CD4-positive, alpha-beta memory T cell (primary cell): ENCODE results near the gene PINK1. TPM values are rescaled to one million over a fixed set of nuclear protein-coding genes. Genes with fewer than 3 reads are reported as not detected.
A peak's percentile ranks its signal among the peaks of the same experiment; 100 is the strongest.
"Not testable (repeated sequence)": the region's sequence is repeated elsewhere in the genome, so short reads cannot be mapped to it uniquely, and the experiment has no call there.

ENCODE experiments used
- CTCF ChIA-PET: fragments of 350-600 bp; sonication (Branson Sonifier 250); formaldehyde crosslinking; loops from one replicate; lab custom pipeline; 2021; ENCODE audit warnings: inconsistent platforms; ENCODE audit not compliant: partially characterized antibody; lab: Charles Lee
- POLR2A ChIA-PET: fragments of 350-600 bp; sonication (Branson Sonifier 250); formaldehyde crosslinking; loops from one replicate; lab custom pipeline; 2021; ENCODE audit not compliant: partially characterized antibody; lab: Charles Lee
- DNase-seq, 5 donors: peaks; one replicate each; pipeline versions ENCODE4 v3.0.0 to v3.0.0-alpha.2; 2020 to 2022; ENCODE audit warnings: mixed read lengths in 1 of 5
- H3K27ac ChIP-seq: one replicate; pipeline ENCODE4 v1.7.0; 2013; ENCODE audit warnings: low read depth, low read length
- H3K27me3 ChIP-seq: 2 replicates; pipeline ENCODE4 v1.7.0; 2013; ENCODE audit warnings: mild to moderate bottlenecking, low read length, moderate library complexity; ENCODE audit not compliant: insufficient read depth
- H3K36me3 ChIP-seq: 2 replicates; pipeline ENCODE4 v1.7.0; 2013; ENCODE audit warnings: mild to moderate bottlenecking, low read length, moderate library complexity; ENCODE audit not compliant: insufficient read depth
- H3K4me1 ChIP-seq: 2 replicates; pipeline ENCODE4 v1.7.0; 2013; ENCODE audit warnings: mild to moderate bottlenecking, low read length, moderate library complexity; ENCODE audit not compliant: insufficient read depth
- H3K4me3 ChIP-seq, 2 donors: one replicate each; pipeline ENCODE4 v1.7.0; 2013; ENCODE audit warnings: low read length in 2 of 2, mild to moderate bottlenecking in 1 of 2
- H3K9me3 ChIP-seq, 2 donors: one replicate each; pipeline ENCODE4 v1.7.0; 2013; ENCODE audit warnings: low read length in 2 of 2, control low read depth in 1 of 2; ENCODE audit not compliant: control insufficient read depth in 1 of 2
- H3K27ac Mint-ChIP-seq, 7 donors: one replicate each; pipeline ENCODE4 v1.8.0; 2020 to 2021; ENCODE audit warnings: mixed read lengths in 7 of 7, mild to moderate bottlenecking in 6 of 7, inconsistent platforms in 3 of 7, moderate library complexity in 3 of 7
- H3K27me3 Mint-ChIP-seq, 2 donors: one replicate each; pipeline ENCODE4 v1.8.0; 2020 to 2021; ENCODE audit warnings: mixed read lengths in 2 of 2
- H3K36me3 Mint-ChIP-seq, 2 donors: one replicate each; pipeline ENCODE4 v1.8.0; 2020 to 2021; ENCODE audit warnings: mixed read lengths in 2 of 2, inconsistent platforms in 1 of 2, mild to moderate bottlenecking in 1 of 2
- H3K4me1 Mint-ChIP-seq, 4 donors: one replicate each; pipeline ENCODE4 v1.8.0; 2020 to 2021; ENCODE audit warnings: mixed read lengths in 4 of 4, mild to moderate bottlenecking in 1 of 4
- H3K4me3 Mint-ChIP-seq, 8 donors: one replicate each; pipeline ENCODE4 v1.8.0; 2020 to 2021; ENCODE audit warnings: mixed read lengths in 8 of 8, mild to moderate bottlenecking in 7 of 8, moderate library complexity in 6 of 8, inconsistent platforms in 3 of 8
- H3K9me3 Mint-ChIP-seq, 8 donors: one replicate each; pipeline ENCODE4 v1.8.0; 2020 to 2021; ENCODE audit warnings: mixed read lengths in 8 of 8, mild to moderate bottlenecking in 5 of 8, inconsistent platforms in 3 of 8, moderate library complexity in 1 of 8
- intact Hi-C: fragments of 100-400 bp; cut with micrococcal nuclease; formaldehyde crosslinking; loops from one replicate; pipeline ENCODE4 v1.15.1; 2023
- polyA plus RNA-seq, 2 donors: library from polyadenylated mRNA; unstranded; fragments of 300-500 nt; fragmentation: Illumina TruSeq; gene quantifications; one replicate each; pipeline ENCODE4 v1.2.3, GENCODE V29; 2021
- total RNA-seq, 2 experiments: library from RNA; stranded (reverse); gene quantifications; one replicate each; pipeline ENCODE4 v1.2.3, GENCODE V29; 2021

The PINK1 gene
- total and polyA plus RNA-seq, 4 experiments from 2014 or later, result 19.0 to 24.2 (median 20.6) TPM

DNA sequence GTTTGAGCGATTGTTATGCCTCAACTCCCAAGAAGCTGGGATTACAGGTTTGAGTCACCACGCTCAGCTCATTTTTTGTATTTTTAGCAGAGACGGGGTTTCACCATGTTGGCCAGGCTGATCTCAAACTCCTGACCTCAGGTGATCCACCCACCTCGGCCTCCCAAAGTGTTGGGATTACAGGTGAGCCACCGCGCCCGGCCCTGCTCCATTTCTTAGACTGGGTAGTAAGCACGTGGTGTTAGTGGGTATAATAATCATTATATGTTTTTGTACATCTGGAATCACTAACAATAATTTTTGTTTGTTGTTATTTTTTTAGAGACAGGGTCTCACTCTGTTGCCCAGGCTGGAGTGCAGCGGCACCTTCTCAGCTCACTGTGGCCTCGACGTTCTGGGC is 40.4 kb downstream of the PINK1 start:
- H3K27ac Mint-ChIP-seq, intact Hi-C loops, CTCF ChIA-PET, H3K27me3 ChIP-seq, H3K4me3 ChIP-seq, H3K4me1 ChIP-seq, H3K27ac ChIP-seq, DNase-seq, H3K36me3 ChIP-seq, H3K36me3 Mint-ChIP-seq, H3K4me3 Mint-ChIP-seq, H3K9me3 ChIP-seq, H3K4me1 Mint-ChIP-seq: not testable (repeated sequence)
- peaks cover 11 to 15% of the 10 kb centered on the region in 2 donors for H3K27me3 Mint-ChIP-seq
- peaks cover 0 to 12% (median 3%) of the 10 kb centered on the region in 8 donors for H3K9me3 Mint-ChIP-seq
- POLR2A ChIA-PET, result interaction anchor here (0.6 kb wide), 1 partner anchor 19 kb away, joined by 3 read pairs; no protein-coding TSS in a partner anchor

DNA sequence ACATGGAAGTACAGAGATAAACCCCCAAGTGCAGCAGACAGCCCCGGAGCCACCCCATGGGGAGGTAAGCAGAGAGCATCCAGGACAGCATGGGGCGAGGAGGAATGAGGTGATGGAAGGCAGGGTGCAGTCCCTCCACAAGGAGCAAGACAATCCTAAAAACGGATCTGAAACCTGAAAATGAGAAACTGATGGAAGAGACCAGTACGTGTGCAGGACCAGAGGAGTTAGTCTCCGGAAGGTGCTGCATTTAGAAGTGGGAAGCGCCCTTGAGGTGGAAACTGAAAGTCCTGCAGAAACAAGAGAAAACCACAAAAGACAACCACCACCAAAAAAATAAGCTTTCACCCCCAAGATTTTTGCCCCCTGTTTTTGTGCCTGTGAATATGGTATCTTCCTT is 45.3 kb downstream of the PINK1 start:
- H3K4me3 ChIP-seq, result no peak overlapping the region
- H3K4me1 ChIP-seq, result no peaks in the 10 kb centered on the region
- H3K9me3 ChIP-seq, result no peaks in the 10 kb centered on the region
- ChIA-PET CTCF (no interaction called here), POLR2A (no interaction called here)
- DNase-seq, result no peak
- H3K27ac ChIP-seq, result no peak overlapping the region
- H3K27me3 ChIP-seq, result no peaks in the 10 kb centered on the region
- Mint-ChIP-seq H3K4me3 (peak overlapping the region in 6 of 8 donors; percentile 1 to 63 (median 20)), H3K9me3 (peaks cover 0 to 12% (median 3%) of the 10 kb centered on the region in 8 donors), H3K27ac (peak overlapping the region in 1 of 7 donors; percentile 46), H3K27me3 (peaks cover 12 to 16% of the 10 kb centered on the region in 2 donors), H3K4me1 (peaks cover 5 to 11% (median 7%) of the 10 kb centered on the region in 4 donors), H3K36me3 (no peaks in the 10 kb centered on the region)
- intact Hi-C loops, result no loop called here
- no peaks in the 10 kb centered on the region for H3K36me3 ChIP-seq

DNA sequence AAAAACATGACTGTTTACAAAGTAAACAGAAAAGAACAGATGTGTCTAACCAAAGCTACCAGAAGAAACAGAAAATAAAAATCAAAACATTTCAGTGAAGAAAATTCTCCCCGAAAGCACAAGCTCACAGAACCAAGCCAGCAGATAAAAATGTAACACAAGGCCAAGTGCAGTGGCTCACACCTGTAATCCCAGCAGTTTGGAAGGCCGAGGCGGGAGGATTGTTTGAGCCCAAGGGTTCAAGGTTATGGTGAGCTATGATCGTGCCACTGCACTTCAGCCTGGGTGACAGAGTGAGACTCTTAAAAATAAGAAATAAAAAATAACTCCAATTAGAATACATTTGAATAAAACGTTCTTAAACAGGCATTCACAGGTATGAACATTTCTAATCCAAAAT is 47.0 kb downstream of the PINK1 start:
- no peak for DNase-seq
- no peaks in the 10 kb centered on the region for H3K36me3 Mint-ChIP-seq
- H3K4me1 Mint-ChIP-seq, result peaks cover 5 to 11% (median 7%) of the 10 kb centered on the region in 4 donors
- H3K27me3 Mint-ChIP-seq, result peaks cover 12 to 17% of the 10 kb centered on the region in 2 donors
- Histone ChIP-seq H3K4me1 (no peaks in the 10 kb centered on the region), H3K27ac (no peak overlapping the region), H3K4me3 (no peak overlapping the region), H3K9me3 (no peaks in the 10 kb centered on the region), H3K27me3 (no peaks in the 10 kb centered on the region), H3K36me3 (no peaks in the 10 kb centered on the region)
- peaks cover 0 to 12% (median 3%) of the 10 kb centered on the region in 8 donors for H3K9me3 Mint-ChIP-seq
- H3K4me3 Mint-ChIP-seq, result no peak overlapping the region
- intact Hi-C loops, result no loop called here
- ChIA-PET POLR2A (no interaction called here), CTCF (interaction anchor here (0.6 kb wide), 1 partner anchor 984 kb away, joined by 3 read pairs; no protein-coding TSS in a partner anchor)
- H3K27ac Mint-ChIP-seq, result peak overlapping the region in 1 of 7 donors; percentile 38

DNA sequence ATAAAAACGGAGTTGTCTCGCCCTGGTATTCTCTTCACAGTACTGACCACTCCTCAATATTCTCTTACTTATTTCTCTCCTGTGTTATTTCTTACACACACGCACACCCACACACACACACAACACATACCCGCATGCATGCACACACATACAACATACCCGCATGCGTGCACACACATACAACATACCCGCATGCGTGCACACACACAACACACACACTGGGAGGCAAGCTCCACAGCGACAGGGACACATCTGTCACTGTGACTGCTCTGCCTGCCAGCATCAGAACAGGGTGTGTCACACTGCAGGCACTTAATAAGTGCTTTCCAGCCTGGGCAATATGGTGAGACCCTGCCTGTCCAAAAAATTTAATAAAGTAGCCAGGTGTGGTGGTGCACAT is 48.7 kb downstream of the PINK1 start:
- no peak overlapping the region for H3K27ac Mint-ChIP-seq
- H3K9me3 ChIP-seq, result no peaks in the 10 kb centered on the region
- POLR2A ChIA-PET, result interaction anchor here (1.0 kb wide), 1 partner anchor 21 kb away, joined by 3 read pairs; the partner anchor contains the start of gene DDOST
- no peaks in the 10 kb centered on the region for H3K4me1 ChIP-seq
- H3K4me3 Mint-ChIP-seq, result no peak overlapping the region
- intact Hi-C loops, result no loop called here
- peaks cover 0 to 10% (median 3%) of the 10 kb centered on the region in 8 donors for H3K9me3 Mint-ChIP-seq
- no peak overlapping the region for H3K4me3 ChIP-seq
- no peak for DNase-seq
- H3K36me3 ChIP-seq, result no peaks in the 10 kb centered on the region
- H3K27me3 ChIP-seq, result no peaks in the 10 kb centered on the region
- H3K27ac ChIP-seq, result no peak overlapping the region
- peaks cover 13 to 17% of the 10 kb centered on the region in 2 donors for H3K27me3 Mint-ChIP-seq
- peaks cover 5 to 11% (median 7%) of the 10 kb centered on the region in 4 donors for H3K4me1 Mint-ChIP-seq
- CTCF ChIA-PET, result interaction anchor here (1.2 kb wide), 1 partner anchor 15 kb away, joined by 3 read pairs; no protein-coding TSS in a partner anchor
- H3K36me3 Mint-ChIP-seq, result no peaks in the 10 kb centered on the region

DNA sequence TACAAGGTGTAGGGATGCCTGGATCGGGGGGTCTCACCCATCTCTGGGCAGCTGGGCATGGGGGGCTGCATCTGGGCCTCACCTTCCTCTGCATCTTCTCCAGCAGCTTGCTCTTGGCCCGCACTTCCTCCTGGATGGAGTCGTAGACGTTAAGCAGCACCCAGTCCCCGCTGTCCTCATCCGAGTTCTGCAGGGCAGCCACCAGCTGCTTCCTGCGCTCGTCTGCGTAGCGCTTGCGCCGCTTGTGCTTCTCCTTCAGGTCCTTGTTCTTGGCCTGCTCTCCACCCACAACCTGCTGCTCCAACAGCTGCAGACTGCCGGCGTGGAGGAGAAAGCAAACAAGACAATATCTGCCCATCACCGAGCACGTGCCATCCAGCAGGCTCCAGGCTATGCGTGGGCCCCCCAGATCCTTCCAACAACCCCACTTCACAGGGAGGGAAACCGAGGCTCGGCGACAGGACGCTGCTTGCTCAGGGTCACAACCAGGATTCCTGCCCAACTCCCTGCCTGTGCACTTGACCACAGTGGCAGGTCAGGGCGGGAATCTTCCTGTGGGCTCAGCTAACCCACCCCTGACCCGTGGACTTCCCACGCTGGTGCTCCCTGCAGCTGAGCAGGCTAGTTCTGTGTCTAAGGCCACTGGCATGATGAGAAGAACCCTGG is 49.4 kb downstream of the PINK1 start:
- Mint-ChIP-seq H3K4me1 (peaks cover 5 to 10% (median 7%) of the 10 kb centered on the region in 4 donors), H3K27ac (no peak overlapping the region), H3K36me3 (no peaks in the 10 kb centered on the region), H3K9me3 (peaks cover 0 to 3% (median 1%) of the 10 kb centered on the region in 8 donors), H3K27me3 (peaks cover 12 to 13% of the 10 kb centered on the region in 2 donors), H3K4me3 (no peak overlapping the region)
- Histone ChIP-seq H3K36me3 (no peaks in the 10 kb centered on the region), H3K27me3 (no peaks in the 10 kb centered on the region), H3K4me1 (no peaks in the 10 kb centered on the region), H3K4me3 (no peak overlapping the region), H3K9me3 (no peaks in the 10 kb centered on the region), H3K27ac (no peak overlapping the region)
- POLR2A ChIA-PET, result interaction anchor here (1.0 kb wide), 1 partner anchor 21 kb away, joined by 3 read pairs; the partner anchor contains the start of gene DDOST
- DNase-seq, result no peak
- intact Hi-C loops, result no loop called here
- CTCF ChIA-PET, result interaction anchor here (1.2 kb wide), 1 partner anchor 14 kb away, joined by 3 read pairs; no protein-coding TSS in a partner anchor

DNA sequence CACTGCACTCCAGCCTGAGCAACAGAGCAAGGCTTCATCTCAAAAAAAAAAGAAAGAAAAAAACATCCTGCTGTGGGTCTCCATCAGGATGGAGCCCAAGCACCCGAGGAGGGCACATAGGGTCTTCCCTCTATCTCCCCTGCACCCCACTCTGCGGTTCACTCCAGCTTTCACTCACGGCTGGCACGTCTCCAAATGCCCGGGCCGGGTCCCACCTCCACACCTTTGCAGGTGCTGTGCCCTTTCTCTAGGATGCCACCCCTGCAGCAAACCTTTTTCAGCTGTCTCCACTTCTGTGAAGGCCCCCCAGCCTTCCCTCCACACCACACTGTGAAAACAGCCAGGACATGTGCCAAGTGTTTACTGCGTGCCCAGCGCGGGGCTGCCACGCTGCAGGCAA is 50.4 kb downstream of the PINK1 start:
- no peak overlapping the region for H3K27ac ChIP-seq
- POLR2A ChIA-PET, result no interaction called here
- CTCF ChIA-PET, result interaction anchor here (1.2 kb wide), 1 partner anchor 13 kb away, joined by 5 read pairs; no protein-coding TSS in a partner anchor
- Mint-ChIP-seq H3K4me3 (no peak overlapping the region), H3K27ac (no peak overlapping the region), H3K4me1 (peaks cover 1 to 4% (median 3%) of the 10 kb centered on the region in 4 donors), H3K27me3 (peaks cover 8% of the 10 kb centered on the region in 2 donors), H3K9me3 (no peaks in the 10 kb centered on the region), H3K36me3 (no peaks in the 10 kb centered on the region)
- DNase-seq, result no peak
- H3K4me3 ChIP-seq, result no peak overlapping the region
- intact Hi-C loops, result no loop called here
- H3K9me3 ChIP-seq, result no peaks in the 10 kb centered on the region
- no peaks in the 10 kb centered on the region for H3K36me3 ChIP-seq
- H3K27me3 ChIP-seq, result no peaks in the 10 kb centered on the region
- no peaks in the 10 kb centered on the region for H3K4me1 ChIP-seq

DNA sequence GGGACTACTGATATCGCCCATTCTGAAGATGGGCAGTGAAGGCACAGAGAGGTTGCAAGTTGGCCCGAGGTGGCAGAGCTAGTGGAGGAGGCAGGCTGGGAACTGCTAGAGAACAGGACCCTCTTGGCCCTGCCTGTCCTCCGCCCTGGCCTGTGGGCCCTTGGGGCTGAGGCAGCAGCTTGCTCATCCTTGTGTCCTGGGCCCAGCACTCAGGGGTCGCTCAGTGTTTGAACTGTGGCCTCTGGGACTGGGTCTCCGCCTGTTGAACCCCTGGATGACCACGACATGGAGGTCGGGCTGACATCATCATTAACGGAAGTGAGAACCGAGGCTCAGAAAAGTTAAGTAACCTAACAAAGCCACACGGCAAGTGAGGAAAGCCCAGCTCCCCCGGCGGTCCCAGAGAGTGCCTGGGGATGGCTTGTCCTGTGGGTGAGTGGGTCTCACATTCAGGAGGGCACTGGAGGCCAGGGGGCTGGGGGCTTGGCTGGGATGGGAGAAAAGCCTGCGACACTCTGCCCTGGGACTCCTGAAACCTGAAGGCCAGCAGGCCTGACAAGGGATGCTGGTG is 50.9 kb downstream of the PINK1 start:
- no peak overlapping the region for H3K27ac Mint-ChIP-seq
- peaks cover 8% of the 10 kb centered on the region in 2 donors for H3K27me3 Mint-ChIP-seq
- no peaks in the 10 kb centered on the region for H3K27me3 ChIP-seq
- no peak overlapping the region for H3K27ac ChIP-seq
- intact Hi-C loops, result no loop called here
- no peak for DNase-seq
- H3K4me3 Mint-ChIP-seq, result no peak overlapping the region
- no peaks in the 10 kb centered on the region for H3K4me1 ChIP-seq
- POLR2A ChIA-PET, result no interaction called here
- H3K9me3 Mint-ChIP-seq, result no peaks in the 10 kb centered on the region
- no peaks in the 10 kb centered on the region for H3K36me3 ChIP-seq
- no peak overlapping the region for H3K4me3 ChIP-seq
- CTCF ChIA-PET, result interaction anchor here (1.2 kb wide), 1 partner anchor 13 kb away, joined by 5 read pairs; no protein-coding TSS in a partner anchor
- H3K36me3 Mint-ChIP-seq, result no peaks in the 10 kb centered on the region
- H3K4me1 Mint-ChIP-seq, result peaks cover 0 to 2% (median 0%) of the 10 kb centered on the region in 4 donors
- H3K9me3 ChIP-seq, result no peaks in the 10 kb centered on the region
